IPS DF 6.9 (cell line): ENCODE measurements around the gene TAGLN3.

Experiments
- DNase-seq: peaks from one replicate; pipeline ENCODE4 v3.0.0-alpha.2; 2013; ENCODE audit warnings: low read depth, low spot score
- H3K27ac ChIP-seq: one replicate; pipeline ENCODE4 v1.5.1; 2013; ENCODE audit warnings: low read length, control low read depth
- H3K27me3 ChIP-seq: 2 replicates; pipeline ENCODE4 v1.6.1; 2013; ENCODE audit warnings: mild to moderate bottlenecking, low read length; ENCODE audit not compliant: control insufficient read depth, insufficient read depth
- H3K36me3 ChIP-seq: 2 replicates; pipeline ENCODE4 v1.6.1; 2013; ENCODE audit warnings: low read length; ENCODE audit not compliant: control insufficient read depth, insufficient read depth
- H3K4me1 ChIP-seq: 2 replicates; pipeline ENCODE4 v1.6.1; 2013; ENCODE audit warnings: low read length; ENCODE audit not compliant: control insufficient read depth, insufficient read depth
- H3K4me3 ChIP-seq: 2 replicates; pipeline ENCODE4 v1.5.1; 2013; ENCODE audit warnings: mild to moderate bottlenecking, low read length
- H3K9me3 ChIP-seq: 2 replicates; pipeline ENCODE4 v1.6.1; 2013; ENCODE audit warnings: low read length, inconsistent platforms; ENCODE audit not compliant: control insufficient read depth, insufficient read depth
- WGBS: extraction: QIAGEN DNeasy Blood & Tissue Kit; methylation state at CpG from one replicate; pipeline ENCODE4 v1.1.7; 2013; ENCODE audit warnings: mixed read lengths, missing lambda C conversion rate; ENCODE audit not compliant: insufficient read length, insufficient coverage; 5-methylcytosine and 5-hydroxymethylcytosine counted together

The TAGLN3 gene

GRCh38 chr3:111961461-111962164 lies 37.1 kb upstream of the TAGLN3 start:
- H3K27me3 ChIP-seq: no peaks in the 10 kb centered on the region
- H3K4me3 ChIP-seq: no peak overlapping the region
- H3K9me3 ChIP-seq: no peaks in the 10 kb centered on the region
- DNase-seq: no peak
- WGBS: no CpG with 5 or more reads among the region's 3 CpGs
- H3K4me1 ChIP-seq: no peaks in the 10 kb centered on the region; the same call in 1 of the 2 replicates
- no peak overlapping the region for H3K27ac ChIP-seq
- no peaks in the 10 kb centered on the region for H3K36me3 ChIP-seq

- Histone ChIP-seq H3K4me1 (no peaks in the 10 kb centered on the region), H3K36me3 (no peaks in the 10 kb centered on the region; the same call in 1 of the 2 replicates), H3K9me3 (no peaks in the 10 kb centered on the region), H3K27me3 (no peaks in the 10 kb centered on the region), H3K27ac (no peak overlapping the region), H3K4me3 (no peak overlapping the region)
- no peak for DNase-seq
- WGBS: no CpG with 5 or more reads among the region's 1 CpG
These were observed 35.3 kb upstream of the TAGLN3 start for GRCh38 chr3:111963424-111963823.

- H3K27me3 ChIP-seq: no peaks in the 10 kb centered on the region
- no peaks in the 10 kb centered on the region; the same call in 1 of the 2 replicates for H3K36me3 ChIP-seq
- H3K4me3 ChIP-seq: no peak overlapping the region
- no peaks in the 10 kb centered on the region for H3K9me3 ChIP-seq
- no peak overlapping the region for H3K27ac ChIP-seq
- DNase-seq: no peak
- H3K4me1 ChIP-seq: no peaks in the 10 kb centered on the region
- no CpG with 5 or more reads among the region's 2 CpGs for WGBS
These were observed 33.2 kb upstream of the TAGLN3 start for GRCh38 chr3:111965484-111965883.

- Histone ChIP-seq H3K27me3 (no peaks in the 10 kb centered on the region), H3K36me3 (no peaks in the 10 kb centered on the region; the same call in 1 of the 2 replicates), H3K27ac (no peak overlapping the region), H3K9me3 (no peaks in the 10 kb centered on the region), H3K4me1 (no peaks in the 10 kb centered on the region), H3K4me3 (no peak overlapping the region)
- DNase-seq: no peak
- no CpG with 5 or more reads among the region's 3 CpGs for WGBS
These were observed 31.7 kb upstream of the TAGLN3 start for GRCh38 chr3:111967068-111967467.

DNA sequence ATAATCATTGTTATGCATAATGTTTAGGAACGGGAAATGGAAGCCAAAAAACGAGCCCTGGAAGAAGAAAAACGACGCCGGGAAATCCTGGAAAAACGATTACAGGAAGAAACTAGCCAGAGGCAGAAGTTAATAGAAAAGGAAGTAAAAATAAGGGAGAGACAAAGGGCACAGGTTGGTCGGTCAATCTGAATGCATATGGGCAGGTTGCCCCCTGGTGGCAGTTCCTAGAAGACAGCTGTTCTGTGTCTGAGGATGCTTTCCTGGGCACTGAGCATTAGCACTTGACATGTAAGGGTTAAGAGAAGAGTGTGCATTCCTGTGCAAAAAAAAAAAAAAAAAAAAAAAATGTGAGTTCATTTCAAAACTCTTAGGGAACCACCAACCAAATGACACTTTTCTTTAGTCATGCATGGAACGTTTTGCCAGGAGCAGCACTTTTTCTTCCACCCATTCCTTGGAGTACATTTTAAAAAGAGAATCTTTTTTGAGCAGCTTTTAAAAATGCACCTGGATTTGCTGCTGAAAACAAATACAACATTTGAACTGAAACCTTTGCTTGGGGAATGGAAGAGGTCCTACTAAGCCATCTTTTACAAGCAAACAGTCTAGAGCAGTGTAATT lies 31.0 kb upstream of the TAGLN3 start:
- Histone ChIP-seq H3K4me1 (no peaks in the 10 kb centered on the region), H3K4me3 (no peak overlapping the region), H3K9me3 (no peaks in the 10 kb centered on the region), H3K27ac (no peak overlapping the region), H3K27me3 (no peaks in the 10 kb centered on the region), H3K36me3 (no peaks in the 10 kb centered on the region; the same call in 1 of the 2 replicates)
- no peak for DNase-seq
- no CpG with 5 or more reads among the region's 8 CpGs for WGBS

DNA sequence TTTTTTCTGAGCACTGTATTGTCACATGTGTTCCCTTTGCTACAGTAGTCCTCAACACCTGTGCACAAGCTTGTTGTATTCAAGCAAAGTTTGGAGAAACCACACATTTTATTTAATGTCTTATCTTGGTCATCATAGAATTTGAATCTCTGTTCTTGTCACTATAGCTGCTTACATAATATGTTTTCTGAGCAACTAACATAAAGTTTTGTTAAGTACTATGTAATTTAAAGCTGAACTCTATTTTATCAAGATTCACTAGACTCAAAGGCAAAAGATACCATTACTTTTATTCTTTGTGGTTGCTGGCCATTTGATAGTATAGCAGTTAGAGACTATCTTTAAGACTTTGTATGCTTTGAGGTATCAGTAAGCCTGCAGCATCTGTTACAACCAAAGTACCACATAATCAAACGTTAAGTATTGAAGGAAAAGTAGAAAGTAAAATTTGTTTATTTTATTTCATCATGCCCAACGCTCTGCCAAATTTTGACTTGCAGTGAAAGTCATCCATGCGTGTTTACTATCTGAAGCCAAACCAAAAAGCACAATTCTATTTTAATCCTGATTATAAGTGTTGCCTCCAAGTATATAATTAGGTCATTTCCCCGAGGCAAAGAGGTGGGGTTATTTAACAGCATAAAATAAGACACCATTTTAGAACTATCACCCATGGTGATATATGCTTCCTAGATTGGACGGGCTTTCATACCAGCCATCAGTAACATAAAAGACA lies 30.2 kb upstream of the TAGLN3 start:
- no CpG with 5 or more reads among the region's 5 CpGs for WGBS
- H3K27me3 ChIP-seq: no peaks in the 10 kb centered on the region
- H3K36me3 ChIP-seq: no peaks in the 10 kb centered on the region; the same call in 1 of the 2 replicates
- no peaks in the 10 kb centered on the region for H3K9me3 ChIP-seq
- no peaks in the 10 kb centered on the region for H3K4me1 ChIP-seq
- H3K27ac ChIP-seq: no peak overlapping the region
- H3K4me3 ChIP-seq: no peak overlapping the region
- no peak for DNase-seq

DNA sequence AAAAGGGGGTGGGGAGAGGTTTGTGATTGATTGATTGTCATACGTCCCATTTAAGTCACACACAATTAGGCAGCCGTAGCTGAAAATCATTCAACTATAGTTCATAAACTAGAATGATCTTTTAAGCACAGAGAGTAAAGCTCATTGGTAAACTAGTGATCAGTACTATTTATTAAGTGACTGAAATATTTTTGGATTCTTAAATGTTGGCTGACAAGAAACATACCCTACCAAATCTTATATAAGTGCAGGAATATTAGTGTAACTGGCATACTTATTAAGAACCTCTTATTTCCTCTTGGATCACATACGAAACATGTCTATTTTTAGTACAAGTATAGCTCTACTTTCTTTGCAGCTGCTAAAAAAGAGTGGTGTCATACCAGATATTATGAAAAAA lies 28.3 kb upstream of the TAGLN3 start:
- Histone ChIP-seq H3K27me3 (no peaks in the 10 kb centered on the region), H3K9me3 (no peaks in the 10 kb centered on the region), H3K36me3 (no peaks in the 10 kb centered on the region; the same call in 1 of the 2 replicates), H3K4me3 (no peak overlapping the region), H3K27ac (no peak overlapping the region), H3K4me1 (no peaks in the 10 kb centered on the region)
- no CpG with 5 or more reads among the region's 3 CpGs for WGBS
- no peak for DNase-seq

DNA sequence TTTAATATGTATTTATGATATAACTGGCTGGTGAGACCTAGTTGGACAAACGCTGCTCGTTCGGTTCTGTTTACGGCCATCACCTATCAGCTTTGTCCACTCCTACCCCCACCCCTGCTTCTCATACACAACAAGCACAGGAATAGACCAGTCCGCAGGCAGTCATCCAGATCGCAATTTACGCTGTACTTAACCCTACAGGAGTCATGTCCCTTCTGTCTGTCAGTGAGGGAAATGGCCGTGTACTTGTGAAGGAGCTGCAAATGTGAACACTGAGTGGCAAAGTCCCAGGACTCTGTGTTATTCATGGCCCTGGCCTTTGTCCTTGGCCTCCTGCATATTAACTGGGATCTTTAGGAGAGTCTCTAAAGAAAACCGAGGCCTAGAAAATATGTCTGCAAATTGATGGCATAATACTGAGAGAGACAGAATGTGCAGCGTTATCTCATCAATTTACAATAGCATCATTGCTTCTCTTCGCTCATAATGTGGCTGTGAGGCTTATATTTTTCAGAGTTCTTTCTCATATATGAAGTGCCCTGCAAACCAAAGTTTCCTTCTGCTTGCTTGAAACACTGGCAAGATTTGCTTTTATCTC lies 27.1 kb upstream of the TAGLN3 start:
- WGBS: no CpG with 5 or more reads among the region's 11 CpGs
- no peaks in the 10 kb centered on the region; the same call in 1 of the 2 replicates for H3K36me3 ChIP-seq
- no peak overlapping the region for H3K27ac ChIP-seq
- no peaks in the 10 kb centered on the region for H3K9me3 ChIP-seq
- H3K27me3 ChIP-seq: no peaks in the 10 kb centered on the region
- H3K4me3 ChIP-seq: no peak overlapping the region
- DNase-seq: no peak
- H3K4me1 ChIP-seq: no peaks in the 10 kb centered on the region

- no peaks in the 10 kb centered on the region for H3K27me3 ChIP-seq
- no CpG with 5 or more reads among the region's 3 CpGs for WGBS
- H3K9me3 ChIP-seq: no peaks in the 10 kb centered on the region
- no peak overlapping the region for H3K27ac ChIP-seq
- no peak overlapping the region for H3K4me3 ChIP-seq
- no peaks in the 10 kb centered on the region for H3K4me1 ChIP-seq
- DNase-seq: no peak
- no peaks in the 10 kb centered on the region; the same call in 1 of the 2 replicates for H3K36me3 ChIP-seq
These were observed 25.8 kb upstream of the TAGLN3 start for GRCh38 chr3:111972891-111973290.

DNA sequence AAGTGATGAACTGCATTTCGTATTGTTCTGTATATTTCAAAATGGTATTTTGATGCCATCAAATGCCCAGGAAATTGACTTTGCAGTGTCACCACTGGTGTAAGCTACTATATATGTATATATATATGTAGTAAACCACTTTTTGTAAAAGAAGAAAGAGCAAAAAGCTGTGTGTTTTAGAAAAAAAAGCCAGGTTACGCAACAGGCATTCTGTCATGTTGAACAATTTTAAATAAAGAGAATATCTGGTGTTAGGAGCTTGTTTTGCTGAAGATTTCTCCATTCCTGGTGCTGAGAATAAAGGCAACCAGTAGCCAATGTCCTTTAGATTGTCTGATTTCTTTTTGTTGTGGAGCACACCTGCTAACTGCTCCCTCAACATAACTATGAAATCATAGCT lies 23.6 kb upstream of the TAGLN3 start:
- no peak for DNase-seq
- H3K4me1 ChIP-seq: no peaks in the 10 kb centered on the region
- H3K27me3 ChIP-seq: no peaks in the 10 kb centered on the region
- H3K27ac ChIP-seq: no peak overlapping the region
- no CpG with 5 or more reads among the region's 2 CpGs for WGBS
- no peaks in the 10 kb centered on the region for H3K9me3 ChIP-seq
- H3K36me3 ChIP-seq: no peaks in the 10 kb centered on the region
- no peak overlapping the region for H3K4me3 ChIP-seq
